ENCODE data around the gene STEAP1B. TPM values are rescaled to one million over a fixed set of nuclear protein-coding genes. Genes with fewer than 3 reads are reported as not detected.
"Not testable (repeated sequence)": the region's sequence is repeated elsewhere in the genome, so short reads cannot be mapped to it uniquely, and the experiment has no call there.

STEAP1B gene
- total RNA-seq, 2 experiments from 2014 or later = not detected

DNA sequence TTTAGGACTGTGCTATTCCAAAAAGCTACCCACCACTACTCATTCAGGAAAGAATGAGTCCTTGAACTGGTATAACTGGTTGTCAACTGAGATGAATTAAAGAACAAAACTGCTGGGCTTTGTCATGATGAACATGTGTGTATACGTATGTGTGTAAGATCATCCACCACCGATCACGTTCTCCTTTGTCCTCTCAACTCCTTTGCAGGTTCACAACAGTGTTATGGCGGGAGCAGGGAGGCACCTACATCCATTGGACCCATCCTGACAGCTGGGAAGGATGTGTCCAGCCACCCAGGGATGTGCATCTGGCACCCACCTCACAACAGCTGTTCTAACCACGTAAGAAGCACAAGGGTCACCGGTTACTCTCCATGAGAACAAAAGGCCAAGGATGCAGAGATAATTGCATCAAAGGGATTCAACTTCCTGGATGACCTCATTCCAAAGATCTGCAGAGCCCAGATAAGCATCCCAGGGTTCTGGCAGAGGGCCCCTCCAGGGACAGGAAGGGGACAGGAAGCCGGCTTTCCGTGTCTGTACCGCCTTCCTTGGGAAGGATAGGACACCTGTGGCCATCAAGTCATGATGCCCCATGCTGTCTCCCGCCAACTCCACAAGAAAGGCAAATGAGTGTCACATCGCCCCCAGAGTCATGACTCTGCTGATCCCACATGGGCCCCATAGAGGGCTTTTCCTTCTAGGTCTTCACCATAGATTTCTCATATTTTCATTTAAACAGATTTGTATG is 66.1 kb downstream of the STEAP1B start:
- Mint-ChIP-seq H3K27ac (no peak overlapping the region), H3K4me3 (no peak overlapping the region), H3K9me3 (no peaks in the 10 kb centered on the region), H3K27me3 (no peaks in the 10 kb centered on the region), H3K36me3 (ENCODE audit: low read depth) (no peaks in the 10 kb centered on the region), H3K4me1 (ENCODE audit: low read depth) (no peaks in the 10 kb centered on the region)
- ChIA-PET POLR2A (no interaction called here), CTCF (no interaction called here)
- H3K4me3 ChIP-seq (ENCODE audit: low read length) = no peak overlapping the region
- ATAC-seq (ENCODE audit: poor library complexity) (no peak), DNase-seq (no peak)
- H3K27ac ChIP-seq (ENCODE audit: low read depth in 1 of 2, low read length in 2 of 2) = no peak overlapping the region
- intact Hi-C loops (cut with DNase I, micrococcal nuclease) = no loop called here
- no peaks in the 10 kb centered on the region for H3K36me3 ChIP-seq (ENCODE audit: insufficient read depth, low read length)
- TF ChIP-seq, protein P1, sequence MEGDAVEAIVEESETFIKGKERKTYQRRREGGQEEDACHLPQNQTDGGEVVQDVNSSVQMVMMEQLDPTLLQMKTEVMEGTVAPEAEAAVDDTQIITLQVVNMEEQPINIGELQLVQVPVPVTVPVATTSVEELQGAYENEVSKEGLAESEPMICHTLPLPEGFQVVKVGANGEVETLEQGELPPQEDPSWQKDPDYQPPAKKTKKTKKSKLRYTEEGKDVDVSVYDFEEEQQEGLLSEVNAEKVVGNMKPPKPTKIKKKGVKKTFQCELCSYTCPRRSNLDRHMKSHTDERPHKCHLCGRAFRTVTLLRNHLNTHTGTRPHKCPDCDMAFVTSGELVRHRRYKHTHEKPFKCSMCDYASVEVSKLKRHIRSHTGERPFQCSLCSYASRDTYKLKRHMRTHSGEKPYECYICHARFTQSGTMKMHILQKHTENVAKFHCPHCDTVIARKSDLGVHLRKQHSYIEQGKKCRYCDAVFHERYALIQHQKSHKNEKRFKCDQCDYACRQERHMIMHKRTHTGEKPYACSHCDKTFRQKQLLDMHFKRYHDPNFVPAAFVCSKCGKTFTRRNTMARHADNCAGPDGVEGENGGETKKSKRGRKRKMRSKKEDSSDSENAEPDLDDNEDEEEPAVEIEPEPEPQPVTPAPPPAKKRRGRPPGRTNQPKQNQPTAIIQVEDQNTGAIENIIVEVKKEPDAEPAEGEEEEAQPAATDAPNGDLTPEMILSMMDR (IDR thresholded peaks at IDR 0.05) = no peak
- no peaks in the 10 kb centered on the region for H3K4me1 ChIP-seq (ENCODE audit: insufficient read depth, low read length)
- H3K27me3 ChIP-seq (ENCODE audit: control insufficient read depth in 1 of 2, insufficient read depth in 2 of 2, low read length in 2 of 2) = no peaks in the 10 kb centered on the region
- H3K9me3 ChIP-seq (ENCODE audit: control insufficient read depth in 1 of 2, insufficient read depth in 1 of 2, low read length in 2 of 2) = no peaks in the 10 kb centered on the region

DNA sequence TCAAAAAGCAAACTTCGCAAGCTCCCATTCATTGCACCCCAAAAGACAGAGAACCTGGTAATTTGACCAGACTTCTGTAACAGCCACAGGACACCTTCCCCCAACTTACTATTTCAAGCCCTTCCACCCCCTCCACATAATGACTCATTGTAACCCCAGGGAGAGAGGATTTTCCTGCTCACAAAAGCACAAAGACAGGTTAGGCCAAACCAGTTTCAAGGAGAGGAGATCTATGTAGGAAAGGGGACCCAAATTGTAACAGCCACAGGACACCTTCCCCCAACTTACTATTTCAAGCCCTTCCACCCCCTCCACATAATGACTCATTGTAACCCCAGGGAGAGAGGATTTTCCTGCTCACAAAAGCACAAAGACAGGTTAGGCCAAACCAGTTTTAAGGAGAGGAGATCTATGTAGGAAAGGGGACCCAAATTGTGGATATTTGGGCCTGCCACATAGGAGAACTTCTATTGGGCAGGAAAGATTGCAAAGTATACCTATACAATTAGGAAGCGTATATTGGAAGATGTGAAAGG is 66.8 kb downstream of the STEAP1B start:
- H3K36me3 ChIP-seq (ENCODE audit: insufficient read depth, low read length); H3K4me1 ChIP-seq (ENCODE audit: insufficient read depth, low read length); CTCF ChIA-PET; H3K27me3 ChIP-seq (ENCODE audit: control insufficient read depth in 1 of 2, insufficient read depth in 2 of 2, low read length in 2 of 2); H3K4me3 Mint-ChIP-seq; H3K27ac Mint-ChIP-seq; H3K27ac ChIP-seq (ENCODE audit: low read depth in 1 of 2, low read length in 2 of 2); H3K36me3 Mint-ChIP-seq (ENCODE audit: low read depth); H3K9me3 Mint-ChIP-seq; H3K4me3 ChIP-seq (ENCODE audit: low read length); ATAC-seq (ENCODE audit: poor library complexity); POLR2A ChIA-PET; H3K27me3 Mint-ChIP-seq; DNase-seq; H3K9me3 ChIP-seq (ENCODE audit: control insufficient read depth in 1 of 2, insufficient read depth in 1 of 2, low read length in 2 of 2); H3K4me1 Mint-ChIP-seq (ENCODE audit: low read depth); intact Hi-C loops (cut with DNase I, micrococcal nuclease): not testable (repeated sequence)

GRCh38 chr7:22432203-22432718 is 67.7 kb downstream of the STEAP1B start:
- Histone ChIP-seq H3K36me3 (ENCODE audit: insufficient read depth, low read length) (no peaks in the 10 kb centered on the region), H3K27me3 (ENCODE audit: control insufficient read depth in 1 of 2, insufficient read depth in 2 of 2, low read length in 2 of 2) (no peaks in the 10 kb centered on the region), H3K27ac (ENCODE audit: low read depth in 1 of 2, low read length in 2 of 2) (no peak overlapping the region), H3K9me3 (ENCODE audit: control insufficient read depth in 1 of 2, insufficient read depth in 1 of 2, low read length in 2 of 2) (no peaks in the 10 kb centered on the region), H3K4me1 (ENCODE audit: insufficient read depth, low read length) (no peaks in the 10 kb centered on the region), H3K4me3 (ENCODE audit: low read length) (no peak overlapping the region)
- no peaks in the 10 kb centered on the region for H3K4me1 Mint-ChIP-seq (ENCODE audit: low read depth)
- intact Hi-C loops (cut with DNase I, micrococcal nuclease) = no loop called here
- ATAC-seq (ENCODE audit: poor library complexity) = no peak
- no peaks in the 10 kb centered on the region for H3K27me3 Mint-ChIP-seq
- CTCF ChIA-PET = interaction anchor here (1.2 kb wide), 1 partner anchor 8 kb away, joined by 4 read pairs; no protein-coding TSS in a partner anchor
- POLR2A ChIA-PET = no interaction called here
- no peaks in the 10 kb centered on the region for H3K9me3 Mint-ChIP-seq
- no peak overlapping the region for H3K4me3 Mint-ChIP-seq
- DNase-seq = no peak
- TF ChIP-seq, protein P1 (IDR thresholded peaks at IDR 0.05) = no peak
- H3K27ac Mint-ChIP-seq = no peak overlapping the region
- H3K36me3 Mint-ChIP-seq (ENCODE audit: low read depth) = no peaks in the 10 kb centered on the region

Data from CD4-positive, alpha-beta T cell (primary cell).